MCF 10A (cell line): ENCODE measurements around the gene KCNK10. TPM values are rescaled to one million over a fixed set of nuclear protein-coding genes. Genes with fewer than 3 reads are reported as not detected.

ENCODE experiments used
- BruUV-seq: library from RNA; stranded (reverse); fragments of 400-500 nt; replicated peaks from 2 replicates; lab custom pipeline; 2021; lab: Mats Ljungman, UMichigan
- CTCF ChIA-PET: fragments of 300-600 bp; sonication (Branson Sonifier 250); formaldehyde crosslinking; extraction: SDS; loops from one replicate; lab custom pipeline; 2021; ENCODE audit warnings: antibody characterized with exemption, inconsistent platforms; lab: Yijun Ruan, JAX
- POLR2A ChIA-PET: fragments of 300-600, 350-650 bp; sonication (Branson Sonifier 250); formaldehyde crosslinking; extraction: SDS; loops from one replicate; lab custom pipeline; 2020; ENCODE audit warnings: antibody characterized with exemption, inconsistent platforms; lab: Yijun Ruan, JAX
- DNase-seq: peaks from one replicate; pipeline ENCODE4 v3.0.0-alpha.2; 2018; ENCODE audit not compliant: unreplicated experiment
- H3K27ac Mint-ChIP-seq: one replicate; pipeline ENCODE4 v1.8.0; 2022; ENCODE audit warnings: mild to moderate bottlenecking, low read depth, mixed read lengths; ENCODE audit not compliant: unreplicated experiment
- H3K27me3 Mint-ChIP-seq: one replicate; pipeline ENCODE4 v1.8.0; 2022; ENCODE audit warnings: mixed read lengths; ENCODE audit not compliant: insufficient read depth, unreplicated experiment
- H3K36me3 Mint-ChIP-seq: one replicate; pipeline ENCODE4 v1.8.0; 2022; ENCODE audit warnings: mild to moderate bottlenecking, moderate library complexity, mixed read lengths; ENCODE audit not compliant: insufficient read depth, unreplicated experiment
- H3K4me1 Mint-ChIP-seq: one replicate; pipeline ENCODE4 v1.8.0; 2022; ENCODE audit warnings: mixed read lengths; ENCODE audit not compliant: insufficient read depth, unreplicated experiment
- H3K4me3 Mint-ChIP-seq: one replicate; pipeline ENCODE4 v1.8.0; 2022; ENCODE audit warnings: mild to moderate bottlenecking, moderate library complexity, mixed read lengths; ENCODE audit not compliant: unreplicated experiment
- H3K9me3 Mint-ChIP-seq: one replicate; pipeline ENCODE4 v1.8.0; 2022; ENCODE audit warnings: mixed read lengths; ENCODE audit not compliant: unreplicated experiment
- intact Hi-C: fragments of 100-400 bp; cut with micrococcal nuclease; formaldehyde crosslinking; loops from 2 replicates; pipeline ENCODE4 v1.14.1; 2022
- total RNA-seq: library from RNA; stranded (reverse); gene quantifications from 2 replicates; pipeline ENCODE4 v1.2.3, GENCODE V29; 2022
- TF ChIP-seq, protein P1 (sequence below): fragments of 200-600 bp; IDR thresholded peaks from one replicate; pipeline ENCODE4 v1.8.0; 2022; ENCODE audit warnings: antibody characterized with exemption, mild to moderate bottlenecking; ENCODE audit not compliant: unreplicated experiment

KCNK10 gene
- total RNA-seq, 1 experiment from 2014 or later: not detected

- ChIA-PET POLR2A (interaction anchor here (0.7 kb wide), 1 partner anchor 157 kb away, joined by 3 read pairs; the partner anchor contains the start of gene SPATA7), CTCF (interaction anchor here (1.1 to 2.6 kb wide), 2 partner anchors 8 to 39 kb away, joined by 3 to 7 read pairs; no protein-coding TSS in a partner anchor)
- H3K27me3 Mint-ChIP-seq: peaks cover 32% of the 10 kb centered on the region
- intact Hi-C loops: no loop called here
- TF ChIP-seq, protein P1, sequence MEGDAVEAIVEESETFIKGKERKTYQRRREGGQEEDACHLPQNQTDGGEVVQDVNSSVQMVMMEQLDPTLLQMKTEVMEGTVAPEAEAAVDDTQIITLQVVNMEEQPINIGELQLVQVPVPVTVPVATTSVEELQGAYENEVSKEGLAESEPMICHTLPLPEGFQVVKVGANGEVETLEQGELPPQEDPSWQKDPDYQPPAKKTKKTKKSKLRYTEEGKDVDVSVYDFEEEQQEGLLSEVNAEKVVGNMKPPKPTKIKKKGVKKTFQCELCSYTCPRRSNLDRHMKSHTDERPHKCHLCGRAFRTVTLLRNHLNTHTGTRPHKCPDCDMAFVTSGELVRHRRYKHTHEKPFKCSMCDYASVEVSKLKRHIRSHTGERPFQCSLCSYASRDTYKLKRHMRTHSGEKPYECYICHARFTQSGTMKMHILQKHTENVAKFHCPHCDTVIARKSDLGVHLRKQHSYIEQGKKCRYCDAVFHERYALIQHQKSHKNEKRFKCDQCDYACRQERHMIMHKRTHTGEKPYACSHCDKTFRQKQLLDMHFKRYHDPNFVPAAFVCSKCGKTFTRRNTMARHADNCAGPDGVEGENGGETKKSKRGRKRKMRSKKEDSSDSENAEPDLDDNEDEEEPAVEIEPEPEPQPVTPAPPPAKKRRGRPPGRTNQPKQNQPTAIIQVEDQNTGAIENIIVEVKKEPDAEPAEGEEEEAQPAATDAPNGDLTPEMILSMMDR: no peak
- H3K4me3 Mint-ChIP-seq: no peak overlapping the region
- no peaks in the 10 kb centered on the region for H3K4me1 Mint-ChIP-seq
- BruUV-seq: no TSS peak
- no peak overlapping the region for H3K27ac Mint-ChIP-seq
- no peaks in the 10 kb centered on the region for H3K9me3 Mint-ChIP-seq
- H3K36me3 Mint-ChIP-seq: no peaks in the 10 kb centered on the region
- DNase-seq: peak; percentile 49
Measured at GRCh38 chr14:88228522-88229236, 94.4 kb downstream of the KCNK10 start.

- Mint-ChIP-seq H3K4me3 (no peak overlapping the region), H3K27me3 (peaks cover 32% of the 10 kb centered on the region), H3K4me1 (no peaks in the 10 kb centered on the region), H3K27ac (no peak overlapping the region), H3K9me3 (no peaks in the 10 kb centered on the region), H3K36me3 (no peaks in the 10 kb centered on the region)
- CTCF ChIA-PET: no interaction called here
- intact Hi-C loops: no loop called here
- POLR2A ChIA-PET: no interaction called here
- no TSS peak for BruUV-seq
- no peak for DNase-seq
- TF ChIP-seq, protein P1: no peak
Measured at GRCh38 chr14:88227693-88228092, 95.4 kb downstream of the KCNK10 start.

- POLR2A ChIA-PET: no interaction called here
- Mint-ChIP-seq H3K4me1 (no peaks in the 10 kb centered on the region), H3K27ac (no peak overlapping the region), H3K27me3 (peaks cover 32% of the 10 kb centered on the region), H3K4me3 (no peak overlapping the region), H3K9me3 (no peaks in the 10 kb centered on the region), H3K36me3 (no peaks in the 10 kb centered on the region)
- CTCF ChIA-PET: no interaction called here
- TF ChIP-seq, protein P1: no peak
- no TSS peak for BruUV-seq
- DNase-seq: no peak
- intact Hi-C loops: no loop called here
Measured at GRCh38 chr14:88225721-88226120, 97.3 kb downstream of the KCNK10 start.

GRCh38 chr14:88218119-88218915, 104.8 kb downstream of the KCNK10 start:
- CTCF ChIA-PET: interaction anchor here (0.6 to 1.5 kb wide), 3 partner anchors 132 to 1125 kb away, joined by 4 to 8 read pairs (median 5); no protein-coding TSS in a partner anchor
- no TSS peak for BruUV-seq

More at GRCh38 chr14:88218119-88218915, 104.8 kb downstream of the KCNK10 start:
- H3K4me1 Mint-ChIP-seq: no peaks in the 10 kb centered on the region
- TF ChIP-seq, protein P1: no peak
- no peak overlapping the region for H3K27ac Mint-ChIP-seq
- intact Hi-C loops: no loop called here
- DNase-seq: no peak
- no peak overlapping the region for H3K4me3 Mint-ChIP-seq
- no peaks in the 10 kb centered on the region for H3K27me3 Mint-ChIP-seq
- H3K9me3 Mint-ChIP-seq: no peaks in the 10 kb centered on the region
- POLR2A ChIA-PET: no interaction called here
- no peaks in the 10 kb centered on the region for H3K36me3 Mint-ChIP-seq
